Activated CD4-positive, alpha-beta memory T cell treated with anti-CD3 and anti-CD28 coated beads for 36 hours (primary cell): ENCODE data around the gene MAP7. TPM values are rescaled to one million over a fixed set of nuclear protein-coding genes. Genes with fewer than 3 reads are reported as not detected.

ENCODE experiments used
- CTCF ChIA-PET: fragments of 350-600 bp; sonication (Branson Sonifier 250); formaldehyde crosslinking; loops from one replicate; lab custom pipeline; 2021; ENCODE audit warnings: antibody characterized with exemption, inconsistent platforms; lab: Charles Lee
- POLR2A ChIA-PET: fragments of 350-600 bp; sonication (Branson Sonifier 250); formaldehyde crosslinking; loops from one replicate; lab custom pipeline; 2021; ENCODE audit warnings: antibody characterized with exemption; lab: Charles Lee
- DNase-seq: peaks from one replicate; pipeline ENCODE4 v3.0.0-alpha.2; 2020
- H3K27ac Mint-ChIP-seq: one replicate; pipeline ENCODE4 v1.8.0; 2021; ENCODE audit warnings: mixed read lengths
- H3K27me3 Mint-ChIP-seq: one replicate; pipeline ENCODE4 v1.8.0; 2021; ENCODE audit warnings: mixed read lengths
- H3K36me3 Mint-ChIP-seq: one replicate; pipeline ENCODE4 v1.8.0; 2021; ENCODE audit warnings: mixed read lengths
- H3K4me1 Mint-ChIP-seq: one replicate; pipeline ENCODE4 v1.8.0; 2021; ENCODE audit warnings: low read depth, mixed read lengths
- H3K4me3 Mint-ChIP-seq: one replicate; pipeline ENCODE4 v1.8.0; 2021; ENCODE audit warnings: mild to moderate bottlenecking, mixed read lengths
- H3K9me3 Mint-ChIP-seq: one replicate; pipeline ENCODE4 v1.8.0; 2021; ENCODE audit warnings: mixed read lengths
- intact Hi-C: fragments of 100-400 bp; cut with micrococcal nuclease; formaldehyde crosslinking; loops from one replicate; pipeline ENCODE4 v1.15.1; 2023
- total RNA-seq, 2 experiments: library from RNA; stranded (reverse); gene quantifications; one replicate each; pipeline ENCODE4 v1.2.3, GENCODE V29; 2021

The MAP7 gene
- total RNA-seq, 2 experiments from 2014 or later = 1.2 to 1.3 TPM

GRCh38 chr6:136334853-136335252 is 215.4 kb downstream of the MAP7 start:
- Mint-ChIP-seq H3K27me3 (no peaks in the 10 kb centered on the region), H3K27ac (no peak overlapping the region), H3K9me3 (no peaks in the 10 kb centered on the region), H3K4me3 (no peak overlapping the region), H3K4me1 (no peaks in the 10 kb centered on the region), H3K36me3 (no peaks in the 10 kb centered on the region)
- ChIA-PET CTCF (interaction anchor here (0.6 kb wide), 1 partner anchor 232 kb away, joined by 3 read pairs; no protein-coding TSS in a partner anchor), POLR2A (no interaction called here)
- intact Hi-C loops = no loop called here
- DNase-seq = no peak

- Mint-ChIP-seq H3K36me3 (no peaks in the 10 kb centered on the region), H3K9me3 (no peaks in the 10 kb centered on the region), H3K4me3 (no peak overlapping the region), H3K27me3 (no peaks in the 10 kb centered on the region), H3K4me1 (no peaks in the 10 kb centered on the region), H3K27ac (no peak overlapping the region)
- POLR2A ChIA-PET = no interaction called here
- intact Hi-C loops = no loop called here
- CTCF ChIA-PET = no interaction called here
- no peak for DNase-seq
Measured at GRCh38 chr6:136334465-136334846, 215.8 kb downstream of the MAP7 start.

- Mint-ChIP-seq H3K9me3 (no peaks in the 10 kb centered on the region), H3K27ac (no peak overlapping the region), H3K4me3 (no peak overlapping the region), H3K4me1 (no peaks in the 10 kb centered on the region), H3K27me3 (no peaks in the 10 kb centered on the region), H3K36me3 (no peaks in the 10 kb centered on the region)
- intact Hi-C loops = no loop called here
- POLR2A ChIA-PET = no interaction called here
- DNase-seq = no peak
- CTCF ChIA-PET = no interaction called here
Measured at GRCh38 chr6:136333824-136334464, 216.3 kb downstream of the MAP7 start.

- Mint-ChIP-seq H3K36me3 (no peaks in the 10 kb centered on the region), H3K9me3 (no peaks in the 10 kb centered on the region), H3K27me3 (no peaks in the 10 kb centered on the region), H3K27ac (no peak overlapping the region), H3K4me1 (no peaks in the 10 kb centered on the region), H3K4me3 (no peak overlapping the region)
- no peak for DNase-seq
- intact Hi-C loops = no loop called here
- ChIA-PET CTCF (no interaction called here), POLR2A (no interaction called here)
Measured at GRCh38 chr6:136331461-136331860, 218.8 kb downstream of the MAP7 start.

GRCh38 chr6:136330634-136331033 is 219.6 kb downstream of the MAP7 start:
- no peaks in the 10 kb centered on the region for H3K4me1 Mint-ChIP-seq
- H3K9me3 Mint-ChIP-seq = no peaks in the 10 kb centered on the region
- no peak overlapping the region for H3K4me3 Mint-ChIP-seq
- DNase-seq = no peak
- POLR2A ChIA-PET = no interaction called here
- no peaks in the 10 kb centered on the region for H3K36me3 Mint-ChIP-seq
- CTCF ChIA-PET = no interaction called here
- intact Hi-C loops = no loop called here
- H3K27ac Mint-ChIP-seq = no peak overlapping the region
- H3K27me3 Mint-ChIP-seq = no peaks in the 10 kb centered on the region

GRCh38 chr6:136326038-136326553 is 224.1 kb downstream of the MAP7 start:
- CTCF ChIA-PET = no interaction called here
- H3K27ac Mint-ChIP-seq = no peak overlapping the region
- H3K36me3 Mint-ChIP-seq = no peaks in the 10 kb centered on the region
- no peaks in the 10 kb centered on the region for H3K27me3 Mint-ChIP-seq
- no peak overlapping the region for H3K4me3 Mint-ChIP-seq
- intact Hi-C loops = no loop called here
- DNase-seq = no peak
- POLR2A ChIA-PET = no interaction called here
- no peaks in the 10 kb centered on the region for H3K9me3 Mint-ChIP-seq
- H3K4me1 Mint-ChIP-seq = no peaks in the 10 kb centered on the region

- intact Hi-C loops = no loop called here
- DNase-seq = no peak
- H3K4me3 Mint-ChIP-seq = no peak overlapping the region
- no peaks in the 10 kb centered on the region for H3K4me1 Mint-ChIP-seq
- no peaks in the 10 kb centered on the region for H3K9me3 Mint-ChIP-seq
- ChIA-PET CTCF (no interaction called here), POLR2A (no interaction called here)
- H3K27me3 Mint-ChIP-seq = no peaks in the 10 kb centered on the region
- H3K27ac Mint-ChIP-seq = no peak overlapping the region
- no peaks in the 10 kb centered on the region for H3K36me3 Mint-ChIP-seq
Measured at GRCh38 chr6:136324686-136325380, 225.4 kb downstream of the MAP7 start.

GRCh38 chr6:136323431-136324112 is 226.7 kb downstream of the MAP7 start:
- intact Hi-C loops = no loop called here
- Mint-ChIP-seq H3K9me3 (no peaks in the 10 kb centered on the region), H3K4me3 (no peak overlapping the region), H3K27ac (no peak overlapping the region), H3K27me3 (no peaks in the 10 kb centered on the region), H3K4me1 (no peaks in the 10 kb centered on the region), H3K36me3 (no peaks in the 10 kb centered on the region)
- ChIA-PET CTCF (no interaction called here), POLR2A (no interaction called here)
- DNase-seq = no peak

GRCh38 chr6:136319732-136320131 is 230.5 kb downstream of the MAP7 start:
- H3K27me3 Mint-ChIP-seq = no peaks in the 10 kb centered on the region
- POLR2A ChIA-PET = no interaction called here
- H3K27ac Mint-ChIP-seq = no peak overlapping the region

GRCh38 chr6:136318676-136319075 is 231.5 kb downstream of the MAP7 start:
- ChIA-PET POLR2A (interaction anchor here (0.6 kb wide), 1 partner anchor 28 kb away, joined by 3 read pairs; no protein-coding TSS in a partner anchor), CTCF (interaction anchor here (0.7 to 2.1 kb wide), 6 partner anchors 12 to 229 kb away, joined by 3 to 14 read pairs (median 6); partner anchors contain the start of gene BCLAF1)
- Mint-ChIP-seq H3K27ac (no peak overlapping the region), H3K4me1 (no peaks in the 10 kb centered on the region), H3K36me3 (no peaks in the 10 kb centered on the region), H3K9me3 (no peaks in the 10 kb centered on the region), H3K27me3 (no peaks in the 10 kb centered on the region), H3K4me3 (no peak overlapping the region)
- intact Hi-C loops = no loop called here
- no peak for DNase-seq

More at GRCh38 chr6:136319732-136320131, 230.5 kb downstream of the MAP7 start:
- Mint-ChIP-seq H3K36me3 (no peaks in the 10 kb centered on the region), H3K4me1 (no peaks in the 10 kb centered on the region), H3K4me3 (no peak overlapping the region), H3K9me3 (no peaks in the 10 kb centered on the region)
- CTCF ChIA-PET = no interaction called here
- intact Hi-C loops = no loop called here
- DNase-seq = no peak

- intact Hi-C loops = loop anchor here (2.0 kb wide), 5 partner anchors 27 to 811 kb away; partner anchors contain the start of gene MTFR2
- Mint-ChIP-seq H3K9me3 (no peaks in the 10 kb centered on the region), H3K4me3 (no peak overlapping the region), H3K27ac (no peak overlapping the region), H3K36me3 (no peaks in the 10 kb centered on the region), H3K4me1 (no peaks in the 10 kb centered on the region), H3K27me3 (no peaks in the 10 kb centered on the region)
- DNase-seq = no peak
- ChIA-PET POLR2A (interaction anchor here (0.6 kb wide), 1 partner anchor 28 kb away, joined by 3 read pairs; no protein-coding TSS in a partner anchor), CTCF (interaction anchor here (0.7 to 2.2 kb wide), 18 partner anchors 11 to 1360 kb away, joined by 3 to 14 read pairs (median 4); partner anchors contain the start of genes BCLAF1 and MTFR2)
Measured at GRCh38 chr6:136317971-136318370, 232.3 kb downstream of the MAP7 start.
